IMR-90 (cell line): ENCODE data around the gene NLRP10. TPM values are rescaled to one million over a fixed set of nuclear protein-coding genes. Genes with fewer than 3 reads are reported as not detected.

Experiments
- ATAC-seq: fragments of 200-7000 bp; cut with Tn5 transposase; 2 replicates; pipeline ENCODE4 v1.9.1; 2020; ENCODE audit warnings: low read depth, mild to moderate bottlenecking, moderate library complexity
- BruUV-seq: library from RNA; stranded (reverse); fragments of 400-500 nt; replicated peaks from 2 replicates; lab custom pipeline; 2021; lab: Mats Ljungman, UMichigan
- CTCF ChIA-PET: fragments of 300-600 bp; formaldehyde crosslinking; extraction: SDS; loops from one replicate; lab custom pipeline; 2021; ENCODE audit warnings: antibody characterized with exemption; lab: Yijun Ruan, JAX
- POLR2A ChIA-PET: fragments of 300-600 bp; sonication (Branson Sonifier 250); formaldehyde crosslinking; loops from one replicate; lab custom pipeline; 2022; ENCODE audit warnings: antibody characterized with exemption; ENCODE audit not compliant: unreplicated experiment; lab: Charles Lee
- DNase-seq: peaks from one replicate; pipeline ENCODE4 v3.0.0; 2013
- H2AFZ ChIP-seq: replicated peaks from 2 replicates; pipeline ENCODE3; 2013; ENCODE audit warnings: low read length, mild to moderate bottlenecking; ENCODE audit not compliant: poor library complexity
- H2AK5ac ChIP-seq: 2 replicates; pipeline ENCODE4 v1.6.1; 2013; ENCODE audit warnings: low read depth, low read length, inconsistent platforms
- H2AK9ac ChIP-seq: replicated peaks from 2 replicates; pipeline ENCODE3; 2013; ENCODE audit warnings: mild to moderate bottlenecking, low read depth, low read length, moderate library complexity; ENCODE audit not compliant: poor library complexity
- H2BK120ac ChIP-seq: 2 replicates; pipeline ENCODE4 v1.6.1; 2013; ENCODE audit warnings: low read depth, low read length, inconsistent platforms
- H2BK15ac ChIP-seq: 3 replicates; pipeline ENCODE4 v1.6.1; 2013; ENCODE audit warnings: low read depth, low read length, inconsistent platforms
- H2BK20ac ChIP-seq: 2 replicates; pipeline ENCODE4 v1.6.1; 2013; ENCODE audit warnings: low read depth, mild to moderate bottlenecking, inconsistent platforms, low read length, moderate library complexity
- H2BK5ac ChIP-seq: 2 replicates; pipeline ENCODE4 v1.6.1; 2013; ENCODE audit warnings: mild to moderate bottlenecking, low read depth, low read length, inconsistent platforms; ENCODE audit not compliant: poor library complexity, severe bottlenecking
- H3K14ac ChIP-seq: replicated peaks from 2 replicates; pipeline ENCODE4 v1.6.1; 2013; ENCODE audit warnings: low read depth, low read length, inconsistent platforms
- H3K18ac ChIP-seq: 2 replicates; pipeline ENCODE4 v1.6.1; 2013; ENCODE audit warnings: low read depth, low read length, control low read depth
- H3K23ac ChIP-seq: 2 replicates; pipeline ENCODE4 v1.6.1; 2013; ENCODE audit warnings: low read depth, low read length, inconsistent platforms
- H3K27ac ChIP-seq: 2 replicates; pipeline ENCODE4 v1.5.1; 2013; ENCODE audit warnings: mild to moderate bottlenecking, control low read depth, low read length; ENCODE audit not compliant: insufficient read depth
- H3K27me3 ChIP-seq: 2 replicates; pipeline ENCODE4 v1.6.1; 2013; ENCODE audit warnings: low read length; ENCODE audit not compliant: control insufficient read depth, insufficient read depth
- H3K36me3 ChIP-seq: 2 replicates; pipeline ENCODE4 v1.6.1; 2013; ENCODE audit warnings: low read length, mixed read lengths; ENCODE audit not compliant: control insufficient read depth, insufficient read depth
- H3K4ac ChIP-seq: 2 replicates; pipeline ENCODE4 v1.6.1; 2013; ENCODE audit warnings: low read depth, low read length, inconsistent platforms
- H3K4me1 ChIP-seq: 2 replicates; pipeline ENCODE4 v1.6.1; 2013; ENCODE audit warnings: low read length, mixed read lengths; ENCODE audit not compliant: control insufficient read depth, insufficient read depth
- H3K4me2 ChIP-seq: 2 replicates; pipeline ENCODE4 v1.6.1; 2013; ENCODE audit warnings: low read depth, mild to moderate bottlenecking, control low read depth, low read length, moderate library complexity
- H3K4me3 ChIP-seq: 2 replicates; pipeline ENCODE4 v1.5.1; 2013; ENCODE audit warnings: low read depth, mild to moderate bottlenecking, control low read depth, low read length, moderate library complexity; ENCODE audit not compliant: insufficient read depth
- H3K56ac ChIP-seq: 2 replicates; pipeline ENCODE4 v1.6.1; 2013; ENCODE audit warnings: low read length, inconsistent platforms; ENCODE audit not compliant: insufficient read depth; ENCODE audit errors: extremely low read depth
- H3K79me1 ChIP-seq, 2 experiments: 2 replicates each; pipeline ENCODE4 v1.6.1; 2013; ENCODE audit warnings: low read length in 2 of 2, inconsistent platforms in 1 of 2, low read depth in 1 of 2
- H3K9ac ChIP-seq: 2 replicates; pipeline ENCODE4 v1.6.1; 2013; ENCODE audit warnings: low read depth, low read length, control low read depth
- H3K9me1 ChIP-seq: 2 replicates; pipeline ENCODE4 v1.6.1; 2013; ENCODE audit warnings: low read length, inconsistent platforms; ENCODE audit not compliant: insufficient read depth
- H3K9me3 ChIP-seq: 2 replicates; pipeline ENCODE4 v1.6.1; 2013; ENCODE audit warnings: low read length; ENCODE audit not compliant: control insufficient read depth, insufficient read depth
- H4K20me1 ChIP-seq: 2 replicates; pipeline ENCODE4 v1.6.1; 2013; ENCODE audit warnings: low read length, inconsistent platforms; ENCODE audit not compliant: insufficient read depth
- H4K5ac ChIP-seq: 2 replicates; pipeline ENCODE4 v1.6.1; 2013; ENCODE audit warnings: mild to moderate bottlenecking, low read depth, low read length, control low read depth
- H4K8ac ChIP-seq, 2 experiments: 2 replicates each; pipeline ENCODE4 v1.6.1; 2013; ENCODE audit warnings: low read depth in 2 of 2, low read length in 2 of 2, control low read depth in 1 of 2, inconsistent platforms in 1 of 2
- H4K91ac ChIP-seq: 2 replicates; pipeline ENCODE4 v1.6.1; 2013; ENCODE audit warnings: low read depth, low read length, inconsistent platforms; ENCODE audit not compliant: insufficient read depth
- BHLHE40 ChIP-seq: fragments of 150-350 bp; IDR thresholded peaks from 2 replicates; pipeline ENCODE4 v1.6.1; 2016; ENCODE audit warnings: mild to moderate bottlenecking, low read depth, low read length
- RCOR1 ChIP-seq: IDR thresholded peaks from 2 replicates; pipeline ENCODE4 v1.6.1; 2012; ENCODE audit warnings: mild to moderate bottlenecking, low read length, improper control_type of control experiment; ENCODE audit not compliant: insufficient replicate concordance
- RFX5 ChIP-seq: IDR thresholded peaks from 2 replicates; pipeline ENCODE4 v1.8.0; 2012; ENCODE audit warnings: low read depth, mild to moderate bottlenecking, low read length, moderate library complexity
- SMC3 ChIP-seq: fragments of 150-350 bp; IDR thresholded peaks from 2 replicates; pipeline ENCODE4 v1.6.1; 2016; ENCODE audit warnings: low read depth, mild to moderate bottlenecking, antibody characterized with exemption, low read length, moderate library complexity
- USF2 ChIP-seq: fragments of 150-350 bp; IDR thresholded peaks from 2 replicates; pipeline ENCODE4 v1.6.1; 2017; ENCODE audit warnings: mild to moderate bottlenecking, antibody characterized with exemption, low read length, low read depth
- WGBS, 2 experiments: methylation state at CpG; one replicate each; pipeline versions ENCODE4 v1.1.5 to v1.1.7; 2013; ENCODE audit warnings: missing lambda C conversion rate in 2 of 2; ENCODE audit not compliant: insufficient read length in 1 of 2; ENCODE audit errors: extremely low coverage in 2 of 2; 5-methylcytosine and 5-hydroxymethylcytosine counted together
- dilution Hi-C: fragments of 300-500 bp; cut with HindIII; formaldehyde crosslinking; loops from one replicate; pipeline ENCODE4 v1.14.3; 2018; ENCODE audit warnings: low sequenced_read_pairs; ENCODE audit not compliant: unreplicated experiment
- in situ Hi-C: fragments of 300-500 bp; cut with MboI; formaldehyde crosslinking; loops from 3 replicates; pipeline ENCODE4 v1.14.3; 2019; ENCODE audit warnings: low sequenced_read_pairs, inconsistent platforms, mixed read lengths
- intact Hi-C: fragments of 100-400 bp; cut with micrococcal nuclease; formaldehyde crosslinking; loops from 2 replicates; pipeline ENCODE4 v1.10.0; 2022
- polyA plus RNA-seq, 3 experiments: library from polyadenylated mRNA; depleted of rRNA; stranded (reverse); fragments of >200 nt; gene quantifications; 2 replicates each; pipeline ENCODE4 v1.2.3, GENCODE V29; 2012; ENCODE audit warnings: low replicate concordance in 1 of 3
- total RNA-seq: library from RNA; depleted of rRNA; stranded (reverse); fragments of >200 nt; gene quantifications from 2 replicates; pipeline ENCODE4 v1.2.3, GENCODE V29; 2012

NLRP10 gene
- total and polyA plus RNA-seq, 2 of the 4 experiments (the other 2 are of a cell fraction), result 6.5 to 36.7 TPM

GRCh38 chr11:7941608-7942007 lies 23.6 kb downstream of the NLRP10 start, which contains the start of gene OR10A3:
Gene OR10A3, minus strand, starts transcription at chr11:7941708. Its CDS starts 2,188 bp downstream, at chr11:7939520.
- intact Hi-C loops, result no loop called here
- Histone ChIP-seq H3K14ac (no peak within 1 kb of the TSS), H3K36me3 (no peaks in the 10 kb centered on the region), H3K4me3 (no peak within 1 kb of the TSS), H4K8ac (no peak within 1 kb of the TSS), H2BK20ac (no peak within 1 kb of the TSS), H3K56ac (no peak within 1 kb of the TSS), H3K4me2 (no peak within 1 kb of the TSS), H3K18ac (no peak within 1 kb of the TSS), H2AFZ (no peak within 1 kb of the TSS), H3K79me1 (no peaks in the 10 kb centered on the region), H2BK5ac (no peak within 1 kb of the TSS), H4K20me1 (no peaks in the 10 kb centered on the region), H3K4me1 (no peaks in the 10 kb centered on the region), H3K9me3 (peaks cover 13% of the 10 kb centered on the region), H2BK120ac (no peak within 1 kb of the TSS), H2AK5ac (no peak within 1 kb of the TSS), H3K9ac (no peak within 1 kb of the TSS), H4K91ac (no peak within 1 kb of the TSS), H2BK15ac (no peak within 1 kb of the TSS), H3K4ac (no peak within 1 kb of the TSS), H3K23ac (no peak within 1 kb of the TSS), H3K9me1 (no peaks in the 10 kb centered on the region), H2AK9ac (no peak within 1 kb of the TSS), H3K27me3 (no peaks in the 10 kb centered on the region; the same call in 1 of the 2 replicates), H4K5ac (no peak within 1 kb of the TSS), H3K27ac (no peak within 1 kb of the TSS)
- ATAC-seq (no peak), DNase-seq (no peak)
- TF ChIP-seq SMC3 (no peak), BHLHE40 (no peak), RCOR1 (no peak), USF2 (no peak), RFX5 (no peak)
- ChIA-PET POLR2A (no interaction called here), CTCF (no interaction called here)
- dilution Hi-C loops, result no loop called here
- no TSS peak for BruUV-seq
- in situ Hi-C loops, result no loop called here
- no CpG with 5 or more reads among the region's 2 CpGs for WGBS, 2 experiments
